ENCODE results near the gene RTN4RL1. TPM values are rescaled to one million over a fixed set of nuclear protein-coding genes. Genes with fewer than 3 reads are reported as not detected.
"Not testable (repeated sequence)": the region's sequence is repeated elsewhere in the genome, so short reads cannot be mapped to it uniquely, and the experiment has no call there.

RTN4RL1 gene
- total RNA-seq, 1 donor from 2014 or later = 4.0 TPM

DNA sequence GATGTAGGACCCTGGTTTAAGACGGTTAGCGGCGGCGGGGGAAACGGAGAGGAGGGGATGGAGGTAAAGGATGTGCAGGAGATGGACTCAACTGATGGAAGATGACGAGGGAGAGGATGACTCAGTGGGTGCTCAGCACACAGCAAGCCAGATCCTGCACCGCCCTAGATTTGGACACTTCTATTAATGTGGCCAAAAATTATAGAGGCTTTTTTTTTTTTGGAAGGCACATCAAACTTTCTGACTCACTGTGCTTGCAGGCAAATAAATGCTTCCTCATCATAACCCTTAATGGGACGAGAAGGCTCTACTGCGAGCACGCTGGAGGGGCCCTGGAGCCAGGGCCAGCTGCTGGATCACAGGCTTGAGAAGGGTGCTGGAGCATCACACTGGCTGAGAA is 36.0 kb downstream of the RTN4RL1 start:
- intact Hi-C loops (cut with micrococcal nuclease) = no loop called here
- Histone ChIP-seq H3K36me3 (no peaks in the 10 kb centered on the region), H3K9me3 (replicated peaks) (no peaks in the 10 kb centered on the region), H3K27ac (replicated peaks) (no peak overlapping the region), H3K4me1 (peaks cover 6% of the 10 kb centered on the region), H3K4me3 (no peak overlapping the region), H3K27me3 (ENCODE audit: low read depth) (no peaks in the 10 kb centered on the region)
- TF ChIP-seq, protein P1, sequence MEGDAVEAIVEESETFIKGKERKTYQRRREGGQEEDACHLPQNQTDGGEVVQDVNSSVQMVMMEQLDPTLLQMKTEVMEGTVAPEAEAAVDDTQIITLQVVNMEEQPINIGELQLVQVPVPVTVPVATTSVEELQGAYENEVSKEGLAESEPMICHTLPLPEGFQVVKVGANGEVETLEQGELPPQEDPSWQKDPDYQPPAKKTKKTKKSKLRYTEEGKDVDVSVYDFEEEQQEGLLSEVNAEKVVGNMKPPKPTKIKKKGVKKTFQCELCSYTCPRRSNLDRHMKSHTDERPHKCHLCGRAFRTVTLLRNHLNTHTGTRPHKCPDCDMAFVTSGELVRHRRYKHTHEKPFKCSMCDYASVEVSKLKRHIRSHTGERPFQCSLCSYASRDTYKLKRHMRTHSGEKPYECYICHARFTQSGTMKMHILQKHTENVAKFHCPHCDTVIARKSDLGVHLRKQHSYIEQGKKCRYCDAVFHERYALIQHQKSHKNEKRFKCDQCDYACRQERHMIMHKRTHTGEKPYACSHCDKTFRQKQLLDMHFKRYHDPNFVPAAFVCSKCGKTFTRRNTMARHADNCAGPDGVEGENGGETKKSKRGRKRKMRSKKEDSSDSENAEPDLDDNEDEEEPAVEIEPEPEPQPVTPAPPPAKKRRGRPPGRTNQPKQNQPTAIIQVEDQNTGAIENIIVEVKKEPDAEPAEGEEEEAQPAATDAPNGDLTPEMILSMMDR (IDR thresholded peaks at IDR 0.05; ENCODE audit: borderline replicate concordance) = no peak
- no peak for DNase-seq

DNA sequence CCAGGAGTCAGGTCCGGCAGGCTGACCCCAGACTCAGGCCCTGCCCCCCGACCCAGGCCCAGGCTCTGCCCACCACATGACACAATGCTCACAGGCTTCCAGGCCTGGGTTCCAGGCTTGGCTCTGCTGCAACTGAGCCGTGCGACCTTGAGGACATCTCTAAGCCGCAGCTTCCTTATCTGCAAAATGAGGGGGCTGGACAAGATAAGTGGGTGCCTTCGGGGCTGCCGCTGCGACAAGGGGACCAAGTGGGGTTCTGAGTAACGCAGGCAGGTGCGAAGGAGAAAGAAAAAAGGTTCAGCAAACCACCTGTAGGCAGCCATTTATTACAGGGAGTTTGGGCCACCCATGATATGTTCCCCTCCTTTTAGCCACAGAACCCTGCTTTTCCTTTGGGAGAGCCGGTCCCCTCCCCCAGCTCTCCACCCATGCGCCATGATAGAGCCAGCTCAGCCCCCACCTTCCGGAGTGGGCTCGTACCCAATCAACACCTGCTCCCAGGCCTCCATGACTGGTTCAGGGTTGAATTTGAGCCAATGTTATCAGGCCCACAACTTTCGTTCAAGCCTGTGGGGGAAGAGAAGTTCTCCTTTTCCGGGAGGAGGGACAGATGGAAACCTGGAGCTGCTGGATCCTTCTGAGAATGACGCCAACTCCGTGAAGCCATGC is 38.2 kb downstream of the RTN4RL1 start:
- Histone ChIP-seq H3K36me3 (no peaks in the 10 kb centered on the region), H3K27me3 (ENCODE audit: low read depth) (no peaks in the 10 kb centered on the region), H3K27ac (replicated peaks) (no peak overlapping the region), H3K9me3 (replicated peaks) (no peaks in the 10 kb centered on the region), H3K4me1 (peaks cover 6% of the 10 kb centered on the region), H3K4me3 (no peak overlapping the region)
- intact Hi-C loops (cut with micrococcal nuclease) = no loop called here
- DNase-seq = no peak
- TF ChIP-seq, protein P1 (IDR thresholded peaks at IDR 0.05; ENCODE audit: borderline replicate concordance) = no peak

DNA sequence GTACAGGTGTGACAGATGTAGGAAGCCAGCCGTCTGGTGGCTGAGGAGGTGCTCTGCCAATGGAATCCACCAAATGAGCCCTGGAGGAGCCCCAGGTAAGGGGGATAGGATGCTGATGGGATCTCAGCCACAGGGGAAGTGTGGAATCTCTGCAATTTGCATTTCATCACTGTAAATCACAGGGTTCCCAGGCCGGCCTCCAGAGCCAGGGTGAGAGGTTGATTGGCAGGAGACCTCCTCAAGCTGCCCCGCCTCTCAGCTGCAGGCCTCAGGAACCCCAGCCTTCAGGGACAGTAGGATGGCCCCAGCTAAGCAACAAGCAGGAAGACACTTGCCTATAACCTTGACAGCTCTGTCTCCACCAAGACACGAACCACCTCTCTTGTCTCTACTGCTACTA is 39.4 kb downstream of the RTN4RL1 start:
- DNase-seq = no peak
- intact Hi-C loops (cut with micrococcal nuclease) = no loop called here
- Histone ChIP-seq H3K4me1 (peaks cover 6% of the 10 kb centered on the region), H3K27ac (replicated peaks) (no peak overlapping the region), H3K36me3 (no peaks in the 10 kb centered on the region), H3K27me3 (ENCODE audit: low read depth) (no peaks in the 10 kb centered on the region), H3K9me3 (replicated peaks) (no peaks in the 10 kb centered on the region), H3K4me3 (no peak overlapping the region)
- TF ChIP-seq, protein P1 (IDR thresholded peaks at IDR 0.05; ENCODE audit: borderline replicate concordance) = no peak

DNA sequence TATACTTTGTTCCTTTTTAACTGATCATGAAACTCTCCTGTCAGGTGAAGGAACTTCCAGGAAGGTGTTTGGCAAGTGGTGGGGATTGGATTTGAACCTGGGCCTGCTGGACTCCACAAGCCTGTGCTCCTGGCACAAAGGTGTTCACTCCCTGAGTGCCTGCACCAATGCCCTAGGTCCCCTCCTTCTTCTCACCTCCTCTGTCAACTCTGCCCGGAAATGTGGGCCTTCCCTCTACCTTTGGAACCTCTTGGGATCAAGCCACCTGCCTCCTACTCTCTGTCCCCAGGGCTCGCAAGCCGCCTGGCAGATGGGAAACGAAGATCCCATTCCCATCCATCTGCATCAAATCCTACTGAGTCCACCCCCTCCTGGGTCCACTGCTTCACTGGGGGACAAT is 40.0 kb downstream of the RTN4RL1 start:
- Histone ChIP-seq H3K4me1 (peaks cover 6% of the 10 kb centered on the region), H3K4me3 (no peak overlapping the region), H3K27ac (replicated peaks) (no peak overlapping the region), H3K27me3 (ENCODE audit: low read depth) (no peaks in the 10 kb centered on the region), H3K9me3 (replicated peaks) (no peaks in the 10 kb centered on the region), H3K36me3 (no peaks in the 10 kb centered on the region)
- no peak for DNase-seq
- intact Hi-C loops (cut with micrococcal nuclease) = no loop called here
- TF ChIP-seq, protein P1 (IDR thresholded peaks at IDR 0.05; ENCODE audit: borderline replicate concordance) = no peak

DNA sequence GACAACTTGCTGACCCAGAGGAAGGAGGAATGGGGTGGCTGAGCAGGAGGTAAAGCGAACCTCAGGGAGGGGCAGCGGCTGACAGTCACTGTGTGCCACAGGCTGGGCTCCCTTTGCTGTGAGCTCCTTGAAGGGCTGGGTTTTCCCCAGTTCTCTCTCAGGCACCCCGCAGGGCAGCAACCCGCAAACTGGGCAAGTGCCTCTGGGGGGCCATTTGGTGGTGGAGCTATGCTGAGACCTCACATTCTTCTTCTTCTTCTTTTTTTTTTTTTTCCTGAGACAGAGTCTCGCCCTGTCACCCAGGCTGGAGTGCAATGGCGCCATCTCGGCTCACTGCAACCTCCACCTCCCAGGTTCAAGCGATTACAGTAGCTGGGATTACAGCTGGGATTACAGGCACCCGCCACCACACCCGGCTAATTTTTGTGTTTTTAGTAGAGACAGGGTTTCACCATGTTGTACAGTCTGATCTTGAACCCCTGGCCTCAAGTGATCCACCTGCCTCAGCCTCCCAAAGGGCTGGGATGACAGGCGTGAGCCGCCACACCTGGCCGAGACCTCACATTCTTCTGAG is 42.3 kb downstream of the RTN4RL1 start:
- intact Hi-C loops (cut with micrococcal nuclease); DNase-seq; H3K27me3 ChIP-seq (ENCODE audit: low read depth); H3K4me3 ChIP-seq; H3K9me3 ChIP-seq (replicated peaks); H3K36me3 ChIP-seq; H3K27ac ChIP-seq (replicated peaks); H3K4me1 ChIP-seq: not testable (repeated sequence)

DNA sequence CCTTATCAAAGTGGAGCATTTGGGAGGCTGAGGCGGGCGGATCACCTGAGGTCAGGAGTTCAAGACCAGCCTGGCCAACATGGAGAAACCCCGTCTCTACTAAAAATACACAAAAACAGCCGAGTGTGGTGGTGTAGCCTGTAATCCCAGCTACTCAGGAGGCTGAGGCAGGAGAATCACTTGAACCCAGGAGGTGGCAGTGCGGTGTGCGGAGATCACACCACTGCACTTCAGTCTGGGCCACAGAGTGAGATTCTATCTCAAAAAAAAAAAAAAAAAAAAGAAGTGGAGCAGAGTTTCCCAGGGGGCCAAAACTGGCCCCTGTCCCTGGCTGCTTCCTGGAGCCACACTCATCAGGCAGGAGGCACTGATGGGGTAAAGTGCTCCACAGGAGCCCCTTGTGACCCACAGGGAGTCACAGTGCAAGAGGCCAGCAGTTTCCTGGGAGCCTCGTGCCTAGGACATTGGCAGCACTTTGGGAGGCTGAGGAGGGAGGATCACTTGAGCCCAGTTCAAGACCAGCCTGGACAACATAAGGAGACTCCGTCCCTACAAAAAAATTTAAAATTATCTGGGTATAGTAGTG is 44.4 kb downstream of the RTN4RL1 start:
- TF ChIP-seq, protein P1 (IDR thresholded peaks at IDR 0.05; ENCODE audit: borderline replicate concordance) = no peak
- Histone ChIP-seq H3K36me3 (no peaks in the 10 kb centered on the region), H3K27ac (replicated peaks) (no peak overlapping the region), H3K9me3 (replicated peaks) (no peaks in the 10 kb centered on the region), H3K4me3 (no peak overlapping the region), H3K27me3 (ENCODE audit: low read depth) (peaks cover 27% of the 10 kb centered on the region), H3K4me1 (peaks cover 8% of the 10 kb centered on the region)
- DNase-seq = no peak
- intact Hi-C loops (cut with micrococcal nuclease) = no loop called here
